GM19467 (cell line): ENCODE data around the gene RGPD5.
"Not testable (repeated sequence)": the region's sequence is repeated elsewhere in the genome, so short reads cannot be mapped to it uniquely, and the experiment has no call there.

Experiments used
- ATAC-seq: cut with Tn5 transposase; IDR thresholded peaks from one replicate; pipeline ENCODE4 v1.9.1; 2021; ENCODE audit warnings: mild to moderate bottlenecking, moderate library complexity; ENCODE audit not compliant: unreplicated experiment

The RGPD5 gene

DNA sequence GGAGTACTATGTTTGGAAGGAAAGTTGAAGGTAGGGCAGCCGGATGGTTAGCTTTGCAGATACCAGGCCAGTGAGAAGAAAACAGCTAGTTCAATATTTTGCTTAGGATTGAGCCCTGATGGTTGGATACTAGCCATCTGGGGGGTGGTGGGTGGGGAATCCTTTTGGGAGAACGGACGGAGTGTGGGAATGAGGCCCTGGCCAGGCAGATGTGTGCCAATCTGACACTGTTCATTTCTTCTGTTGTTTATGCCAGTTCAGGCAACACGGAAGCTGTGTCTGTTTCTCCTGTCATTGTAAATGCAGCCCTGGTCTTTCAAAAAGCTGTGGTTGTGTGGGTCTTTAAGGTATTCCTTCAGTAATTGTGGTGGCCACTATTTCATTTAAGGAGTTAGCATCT lies 96.9 kb downstream of the RGPD5 start:
- not testable (repeated sequence) for ATAC-seq

DNA sequence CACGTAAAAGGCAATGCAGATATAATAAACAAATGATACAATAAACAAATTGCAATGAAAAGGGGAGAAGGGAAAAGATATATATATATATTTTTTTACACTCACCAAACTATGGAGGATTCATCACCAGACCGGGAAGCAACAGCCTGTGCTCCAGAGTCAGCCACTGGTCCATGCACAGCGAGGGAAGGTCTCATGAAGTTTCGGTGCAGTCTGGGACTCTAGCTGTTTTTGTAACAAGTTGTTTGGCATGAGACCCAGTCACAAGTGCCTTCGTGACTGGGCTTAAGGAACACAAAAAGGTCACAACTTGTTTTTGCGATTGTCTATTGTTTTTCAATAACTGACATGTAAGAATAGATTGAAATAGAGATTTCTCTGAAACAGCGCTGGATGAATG lies 99.6 kb downstream of the RGPD5 start:
- ATAC-seq: not testable (repeated sequence)

DNA sequence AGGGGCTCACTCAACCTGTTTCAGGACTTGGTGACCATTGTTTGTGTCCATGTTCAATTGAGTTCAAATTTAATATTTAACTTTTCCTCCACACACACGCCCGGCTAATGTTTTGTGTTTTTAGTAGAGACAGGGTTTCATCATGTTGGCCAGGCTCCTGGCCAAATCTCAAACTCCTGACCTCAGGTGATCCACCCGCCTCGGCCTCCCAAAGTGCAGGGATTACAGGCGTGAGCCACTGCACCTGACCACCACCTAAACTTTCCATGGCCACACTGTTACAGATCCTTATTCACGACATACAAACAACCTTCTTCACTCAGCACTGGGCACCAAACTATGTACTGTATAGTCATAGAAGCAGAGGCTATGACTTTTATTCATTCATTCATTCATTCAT lies 100.0 kb downstream of the RGPD5 start:
- not testable (repeated sequence) for ATAC-seq

DNA sequence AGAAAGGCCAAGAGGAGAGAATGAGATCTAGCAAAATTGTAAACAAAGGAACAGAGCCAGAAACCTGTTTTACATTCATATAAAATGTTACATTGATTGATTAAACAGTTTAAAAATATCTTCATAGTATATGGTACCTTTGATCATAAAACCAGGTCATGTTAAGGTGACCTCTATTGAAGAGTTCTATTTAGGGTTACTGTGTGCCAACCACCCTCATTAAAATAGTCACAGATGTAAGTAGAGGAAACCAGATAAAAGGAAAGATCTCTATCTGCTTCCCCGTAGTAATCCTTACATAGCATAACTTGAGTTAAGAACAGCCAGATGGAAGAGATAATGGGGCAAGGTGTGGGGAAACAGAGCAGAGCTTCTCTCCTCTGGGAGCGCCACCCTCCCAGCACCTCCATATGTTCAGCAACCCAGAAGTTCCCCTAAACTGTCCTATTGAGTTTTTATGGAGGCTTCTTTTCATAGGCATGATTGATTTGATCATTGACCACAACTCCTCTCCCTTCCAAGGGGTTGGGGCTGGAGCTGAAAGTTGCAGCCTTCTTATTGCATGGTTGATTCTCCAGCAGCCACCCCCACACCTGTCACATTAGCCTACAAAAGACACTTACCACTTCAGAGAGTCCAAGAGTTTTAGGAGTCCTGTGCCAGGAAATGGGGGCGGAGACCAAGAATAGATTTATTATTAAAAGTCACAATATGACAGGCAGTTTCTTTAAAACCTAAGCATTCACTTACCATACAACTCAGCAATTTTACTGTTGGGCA lies 101.2 kb downstream of the RGPD5 start:
- not testable (repeated sequence) for ATAC-seq

DNA sequence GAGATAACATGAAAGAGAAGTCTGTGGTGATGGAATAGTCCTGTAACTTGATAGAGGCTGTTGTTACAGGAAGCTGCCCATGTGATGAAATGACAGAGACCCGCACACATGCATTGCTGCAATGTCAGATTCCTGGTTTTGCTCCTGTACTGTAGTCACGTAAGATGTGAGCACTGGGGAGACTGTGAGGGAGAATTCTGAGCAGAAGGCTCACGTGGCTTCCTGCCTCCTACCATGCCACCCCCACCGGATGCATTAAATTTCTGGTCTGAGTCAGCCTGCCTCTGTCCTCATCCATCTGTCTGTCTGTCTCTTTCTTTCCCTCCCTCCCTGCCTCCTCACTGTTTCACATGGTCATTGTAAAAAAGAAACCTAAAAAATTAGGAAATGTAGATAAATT lies 102.1 kb downstream of the RGPD5 start:
- ATAC-seq: peak; percentile 96

DNA sequence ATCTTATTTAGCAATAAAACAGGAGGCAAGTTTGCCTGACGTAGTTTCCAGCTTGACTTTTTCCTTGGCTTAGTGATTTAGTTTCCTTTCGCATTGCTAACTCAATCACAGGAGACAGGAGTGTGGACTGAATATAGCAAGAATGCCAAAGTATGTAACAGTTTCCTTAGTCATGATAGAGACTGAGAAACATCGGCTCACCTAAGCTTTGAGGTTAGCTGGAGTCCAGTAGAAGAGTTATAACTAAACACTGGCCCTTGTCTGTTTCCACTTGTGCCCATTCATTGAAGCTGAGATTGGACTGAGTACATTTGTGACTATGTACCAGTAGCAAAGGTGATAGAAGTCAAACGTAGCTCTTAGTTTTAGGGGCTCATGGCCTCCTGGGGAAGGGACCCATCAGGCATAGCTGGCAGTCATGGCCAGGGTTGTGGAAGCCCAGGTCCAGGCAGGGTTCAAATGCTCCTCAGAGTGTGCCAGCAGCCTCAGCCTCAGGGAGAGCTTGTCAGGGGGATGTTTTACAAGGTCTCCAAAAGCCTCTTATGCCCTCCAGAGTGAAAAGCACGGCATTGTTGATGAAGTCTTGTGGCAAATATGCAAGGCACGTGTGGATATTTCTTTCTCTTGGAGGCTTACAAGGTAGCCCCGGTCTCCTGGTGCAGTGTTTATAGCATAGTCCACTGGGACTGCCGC lies 103.8 kb downstream of the RGPD5 start:
- ATAC-seq: not testable (repeated sequence)

DNA sequence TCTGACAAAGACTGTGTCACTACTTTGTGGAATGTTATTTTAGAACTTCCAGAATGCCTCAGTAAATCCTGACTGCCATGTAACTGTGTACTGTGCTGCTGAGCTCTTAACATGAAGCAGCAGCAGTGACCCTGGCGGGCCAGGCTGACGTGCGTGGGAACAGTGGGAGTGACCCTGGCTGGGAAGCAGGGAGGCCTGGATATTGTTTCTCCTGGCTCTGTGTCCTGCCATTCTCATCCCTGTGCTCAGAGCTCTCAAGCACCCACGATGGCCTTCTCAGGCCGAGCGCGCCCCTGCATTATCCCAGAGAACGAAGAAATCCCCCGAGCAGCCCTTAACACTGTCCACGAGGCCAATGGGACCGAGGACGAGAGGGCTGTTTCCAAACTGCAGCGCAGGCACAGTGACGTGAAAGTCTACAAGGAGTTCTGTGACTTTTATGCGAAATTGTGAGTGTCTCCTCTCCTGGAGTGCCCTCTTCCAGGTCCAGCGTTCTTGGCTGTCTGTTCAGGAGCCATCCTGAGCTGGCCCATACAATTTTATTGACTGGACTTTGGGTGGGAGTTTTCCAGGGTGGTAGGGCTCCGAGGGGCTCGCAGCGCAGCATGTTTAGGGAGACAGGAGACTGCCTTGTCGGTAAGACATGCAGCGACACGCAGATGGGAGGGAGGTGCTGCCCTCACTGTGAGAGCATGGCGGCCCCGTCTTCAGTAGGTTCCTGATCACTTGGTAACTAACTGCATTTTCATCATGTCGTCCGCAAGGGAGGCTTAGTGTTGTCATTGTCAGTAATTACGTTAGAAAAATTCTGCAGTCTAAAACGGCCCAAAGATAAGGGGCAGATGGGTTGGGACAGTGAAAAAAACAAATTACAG lies 104.6 kb downstream of the RGPD5 start, which contains the start of gene LIMS3:
TSS of gene LIMS3 (plus strand) at position 227 of the 875 bp plus-strand sequence. CDS start at position 268, 41 bp downstream.
- ATAC-seq: not testable (repeated sequence)

DNA sequence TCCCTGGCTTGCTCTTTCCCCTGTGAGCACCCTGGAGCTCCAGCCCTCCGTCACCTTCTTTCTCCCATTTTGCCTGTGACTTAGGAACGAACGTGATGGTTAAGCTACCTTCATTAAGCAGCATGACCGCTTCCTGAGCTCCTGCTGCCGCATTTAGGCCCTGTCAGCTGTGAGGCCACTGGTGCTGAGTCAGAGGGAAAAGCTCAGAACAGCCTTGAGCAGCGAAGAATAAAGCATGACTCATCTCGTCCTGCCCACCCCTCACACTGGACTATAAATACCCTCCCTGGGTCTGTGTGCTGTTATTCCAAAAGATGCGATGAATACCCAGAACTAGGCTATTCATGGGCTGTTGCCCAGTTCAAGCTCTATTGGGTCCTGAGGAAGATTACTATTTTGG lies 111.7 kb downstream of the RGPD5 start:
- ATAC-seq: peak; percentile 60
